Cerebellar nuclear complex (tissue), 1 donor: Measurements from ENCODE around the gene KRTAP2-2.
"Not testable (repeated sequence)": the region's sequence is repeated elsewhere in the genome, so short reads cannot be mapped to it uniquely, and the experiment has no call there.

Source experiments
- DNase-seq, 2 experiments: peaks; one replicate each; lab custom pipeline; 2025; lab: John Stamatoyannopoulos, UW

The KRTAP2-2 gene

GRCh38 chr17:41055130-41055529 is at the start of gene KRTAP2-2:
TSS of gene KRTAP2-2 (minus strand) at chr17:41055230. CDS start at chr17:41055211, 19 bp downstream.
- DNase-seq: not testable (repeated sequence)

GRCh38 chr17:41104386-41105038 is 49.5 kb upstream of the KRTAP2-2 start:
- DNase-seq: not testable (repeated sequence)

- no peak for DNase-seq
Observed at GRCh38 chr17:41103896-41104295, 48.9 kb upstream of the KRTAP2-2 start.

- DNase-seq: no peak
Observed at GRCh38 chr17:41101586-41102259, 46.7 kb upstream of the KRTAP2-2 start, which contains the start of gene KRTAP4-16. TSS of gene KRTAP4-16 (minus strand) at chr17:41102209. CDS start at chr17:41102209, 0 bp downstream.

- not testable (repeated sequence) for DNase-seq
Observed at GRCh38 chr17:41099682-41100480, 44.9 kb upstream of the KRTAP2-2 start.

- no peak for DNase-seq
Observed at GRCh38 chr17:41098481-41098880, 43.5 kb upstream of the KRTAP2-2 start.

- DNase-seq: no peak
Observed at GRCh38 chr17:41098042-41098441, 43.0 kb upstream of the KRTAP2-2 start, which contains the start of gene KRTAP4-8. TSS of gene KRTAP4-8 (minus strand) at chr17:41098142. CDS start at chr17:41098084, 58 bp downstream.

GRCh38 chr17:41096055-41096454 is 41.0 kb upstream of the KRTAP2-2 start:
- DNase-seq: no peak

- DNase-seq: not testable (repeated sequence)
Observed at GRCh38 chr17:41088760-41089352, 33.8 kb upstream of the KRTAP2-2 start.

- DNase-seq: not testable (repeated sequence)
Observed at GRCh38 chr17:41084100-41084856, 29.2 kb upstream of the KRTAP2-2 start, which contains the start of gene KRTAP4-7. TSS of gene KRTAP4-7 (plus strand) at chr17:41084150. CDS start at chr17:41084207, 57 bp downstream.

GRCh38 chr17:41083427-41083826 is 28.4 kb upstream of the KRTAP2-2 start:
- DNase-seq: not testable (repeated sequence)

GRCh38 chr17:41082626-41083025 is 27.6 kb upstream of the KRTAP2-2 start:
- DNase-seq: no peak

GRCh38 chr17:41076788-41077187 is 21.8 kb upstream of the KRTAP2-2 start:
- no peak for DNase-seq

GRCh38 chr17:41073676-41074075 is 18.6 kb upstream of the KRTAP2-2 start:
- DNase-seq: no peak

- DNase-seq: no peak
Observed at GRCh38 chr17:41071606-41072360, 16.8 kb upstream of the KRTAP2-2 start.

- DNase-seq: no peak
Observed at GRCh38 chr17:41069031-41069430, 14.0 kb upstream of the KRTAP2-2 start.

- no peak for DNase-seq
Observed at GRCh38 chr17:41067281-41067680, 12.3 kb upstream of the KRTAP2-2 start.

- DNase-seq: no peak
Observed at GRCh38 chr17:41065829-41066624, 11.0 kb upstream of the KRTAP2-2 start, which contains the start of gene KRTAP2-4. TSS of gene KRTAP2-4 (minus strand) at chr17:41065879. CDS start at chr17:41065845, 34 bp downstream.

GRCh38 chr17:41065016-41065689 is 10.1 kb upstream of the KRTAP2-2 start:
- not testable (repeated sequence) for DNase-seq
